Prostate gland (tissue), 2 donors: Measurements from ENCODE around the gene TUBGCP3. TPM values are rescaled to one million over a fixed set of nuclear protein-coding genes. Genes with fewer than 3 reads are reported as not detected.
"Not testable (repeated sequence)": the region's sequence is repeated elsewhere in the genome, so short reads cannot be mapped to it uniquely, and the experiment has no call there.

ENCODE experiments used
- DNase-seq: peaks from one replicate; pipeline ENCODE4 v3.0.0-alpha.2; 2019; ENCODE audit warnings: low spot score
- H3K27ac ChIP-seq, 2 donors: fragments of 200-600 bp; sonication (generic); 2 replicates each; pipeline ENCODE4 v1.5.1; 2017 to 2019
- H3K27me3 ChIP-seq: fragments of 200-600 bp; sonication (generic); replicated peaks from 2 replicates; pipeline ENCODE4 v1.5.1; 2019; ENCODE audit not compliant: insufficient read depth
- H3K36me3 ChIP-seq, 2 donors: fragments of 200-600 bp; sonication (generic); 1 replicate in 1 of 2; 2 replicates in 1 of 2; pipeline versions ENCODE4 v1.5.1 to v1.8.1; 2017 to 2019
- H3K4me1 ChIP-seq: fragments of 200-600 bp; sonication (generic); replicated peaks from 2 replicates; pipeline ENCODE4 v1.5.1; 2019
- H3K4me3 ChIP-seq, 2 donors: fragments of 200-600 bp; sonication (generic); 2 replicates each; pipeline ENCODE4 v1.5.1; 2017 to 2019
- H3K9me3 ChIP-seq: fragments of 200-600 bp; sonication (generic); 2 replicates; pipeline ENCODE4 v1.5.1; 2017
- CTCF ChIP-seq, 4 experiments: fragments of 200-600 bp in 2 of 4; fragments of 450-650 bp in 2 of 4; sonication (generic) in 2 of 4; IDR thresholded peaks; 1 replicate in 3 of 4; 2 replicates in 1 of 4; pipeline ENCODE4 v1.5.1; 2016 to 2019; ENCODE audit warnings: antibody characterized with exemption in 4 of 4, mild to moderate bottlenecking in 2 of 4, moderate library complexity in 2 of 4
- POLR2A ChIP-seq: fragments of 450-650 bp; IDR thresholded peaks from one replicate; pipeline ENCODE4 v1.6.1; 2016; ENCODE audit warnings: antibody characterized with exemption, mild to moderate bottlenecking
- POLR2AphosphoS5 ChIP-seq: sonication (generic); formaldehyde crosslinking; IDR thresholded peaks from one replicate; pipeline ENCODE4 v1.6.1; 2017; ENCODE audit warnings: antibody characterized with exemption
- WGBS: methylation state at CpG from one replicate; pipeline ENCODE4 v1.1.5; 2018; 5-methylcytosine and 5-hydroxymethylcytosine counted together
- intact Hi-C: fragments of 100-400 bp; cut with DNase I; formaldehyde crosslinking; loops from one replicate; pipeline ENCODE4 v1.14.2; 2022
- total RNA-seq, 2 donors: library from RNA; depleted of rRNA; stranded (reverse); fragments of >200 nt; gene quantifications; one replicate each; pipeline ENCODE4 v1.1.0, GENCODE V29; 2016

The TUBGCP3 gene
- total RNA-seq, 2 donors from 2014 or later = 19.7 to 37.5 TPM

- no peaks in the 10 kb centered on the region for H3K4me1 ChIP-seq
- H3K4me3 ChIP-seq = no peak overlapping the region
- H3K36me3 ChIP-seq = no peaks in the 10 kb centered on the region
- 87% methylated on average over 11 of the region's 11 CpGs for WGBS
- DNase-seq = no peak
- H3K27me3 ChIP-seq = no peaks in the 10 kb centered on the region
- intact Hi-C loops = no loop called here
- no peak overlapping the region for H3K27ac ChIP-seq
- TF ChIP-seq POLR2A (no peak), POLR2AphosphoS5 (no peak), CTCF (IDR thresholded peaks at IDR 0.05) (no peak)
- H3K9me3 ChIP-seq = no peaks in the 10 kb centered on the region
Observed at GRCh38 chr13:112634102-112634501, 46.1 kb upstream of the TUBGCP3 start.

- intact Hi-C loops, DNase-seq, H3K27me3 ChIP-seq, H3K36me3 ChIP-seq, H3K9me3 ChIP-seq, H3K4me1 ChIP-seq, H3K4me3 ChIP-seq, H3K27ac ChIP-seq: not testable (repeated sequence)
- 91% methylated on average over 10 of the region's 10 CpGs for WGBS
Observed at GRCh38 chr13:112630226-112630625, 42.3 kb upstream of the TUBGCP3 start.

GRCh38 chr13:112629161-112629560 lies 41.2 kb upstream of the TUBGCP3 start:
- Histone ChIP-seq H3K4me3 (no peak overlapping the region), H3K9me3 (no peaks in the 10 kb centered on the region), H3K27me3 (no peaks in the 10 kb centered on the region), H3K36me3 (no peaks in the 10 kb centered on the region), H3K27ac (no peak overlapping the region), H3K4me1 (no peaks in the 10 kb centered on the region)
- DNase-seq = no peak
- intact Hi-C loops = no loop called here
- WGBS = 84% methylated on average over 8 of the region's 8 CpGs
- no peak for TF ChIP-seq POLR2AphosphoS5
- TF ChIP-seq CTCF (IDR thresholded peaks at IDR 0.05) = no peak
- TF ChIP-seq POLR2A = no peak

- WGBS = 89% methylated on average over 1 of the region's 1 CpG
- DNase-seq, H3K4me1 ChIP-seq, H3K4me3 ChIP-seq, H3K9me3 ChIP-seq, intact Hi-C loops, H3K27ac ChIP-seq, H3K27me3 ChIP-seq, H3K36me3 ChIP-seq: not testable (repeated sequence)
Observed at GRCh38 chr13:112627613-112628012, 39.7 kb upstream of the TUBGCP3 start.

GRCh38 chr13:112627161-112627560 lies 39.2 kb upstream of the TUBGCP3 start:
- TF ChIP-seq POLR2A = no peak
- TF ChIP-seq CTCF (IDR thresholded peaks at IDR 0.05) = no peak
- TF ChIP-seq POLR2AphosphoS5 = no peak
- no peak overlapping the region for H3K4me3 ChIP-seq
- H3K36me3 ChIP-seq = no peaks in the 10 kb centered on the region
- no peak for DNase-seq
- WGBS = 91% methylated on average over 11 of the region's 11 CpGs
- H3K27ac ChIP-seq = no peak overlapping the region
- H3K4me1 ChIP-seq = no peaks in the 10 kb centered on the region
- no peaks in the 10 kb centered on the region for H3K9me3 ChIP-seq
- intact Hi-C loops = no loop called here
- H3K27me3 ChIP-seq = no peaks in the 10 kb centered on the region

- 94% methylated on average over 10 of the region's 10 CpGs for WGBS
- no peak overlapping the region for H3K27ac ChIP-seq
- no peaks in the 10 kb centered on the region for H3K4me1 ChIP-seq
- H3K27me3 ChIP-seq = no peaks in the 10 kb centered on the region
- H3K9me3 ChIP-seq = no peaks in the 10 kb centered on the region
- intact Hi-C loops = no loop called here
- no peaks in the 10 kb centered on the region for H3K36me3 ChIP-seq
- TF ChIP-seq POLR2AphosphoS5 (no peak), CTCF (IDR thresholded peaks at IDR 0.05) (no peak), POLR2A (no peak)
- DNase-seq = no peak
- no peak overlapping the region for H3K4me3 ChIP-seq
Observed at GRCh38 chr13:112626761-112627160, 38.8 kb upstream of the TUBGCP3 start.
